ENCODE measurements around the gene MARCHF3. TPM values are rescaled to one million over a fixed set of nuclear protein-coding genes. Genes with fewer than 3 reads are reported as not detected.

The MARCHF3 gene
- polyA plus RNA-seq, 1 donor from 2014 or later = 3.9 TPM

DNA sequence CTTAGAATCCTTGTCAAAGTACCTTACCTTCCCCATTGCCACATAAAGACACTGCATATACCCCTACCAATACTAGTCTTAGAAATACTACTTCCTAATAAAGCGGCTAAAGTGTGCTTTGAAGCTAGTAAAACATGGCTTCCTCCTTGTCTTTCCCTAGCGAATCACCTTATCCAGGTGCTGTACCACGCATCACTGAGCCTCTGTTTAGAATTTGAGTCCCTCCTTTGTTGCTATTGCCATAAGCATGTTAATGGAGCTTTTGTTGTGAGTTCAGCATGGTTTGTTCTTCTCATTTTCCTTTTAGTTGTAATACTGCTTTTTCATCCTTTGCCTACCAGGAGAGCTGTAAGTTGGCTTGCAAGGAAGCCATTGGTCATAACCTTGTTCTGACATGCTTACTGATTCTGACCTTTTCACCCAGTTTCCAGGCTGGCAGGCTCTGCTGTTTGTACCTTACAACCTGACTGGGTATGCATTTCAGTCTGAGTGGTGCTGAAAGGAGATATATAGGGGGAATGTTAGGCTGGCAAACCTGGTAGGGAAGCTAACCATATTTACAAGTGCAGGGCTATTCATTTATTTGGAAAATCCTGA lies 203.6 kb downstream of the MARCHF3 start:
- H3K4me2 ChIP-seq (ENCODE audit: low read length) = no peak overlapping the region
- no peaks in the 10 kb centered on the region for H3K27me3 ChIP-seq (ENCODE audit: insufficient read depth, low read depth, low read length)
- no peak overlapping the region for H3K9ac ChIP-seq (ENCODE audit: low read length)
- H2AFZ ChIP-seq (ENCODE audit: low read depth, low read length) = no peak overlapping the region
- peaks cover 11% of the 10 kb centered on the region for H3K36me3 ChIP-seq (ENCODE audit: insufficient read depth, low read length)
- no peaks in the 10 kb centered on the region for H3K9me3 ChIP-seq (ENCODE audit: low read length)
- no peak for TF ChIP-seq TAF1 (IDR thresholded peaks at IDR 0.05; ENCODE audit: low read depth)
- no peak for TF ChIP-seq MXI1 (conservative IDR thresholded peaks at IDR 0.05; ENCODE audit: poor library complexity, severe bottlenecking)
- TF ChIP-seq EP300 (conservative IDR thresholded peaks at IDR 0.05; ENCODE audit: poor library complexity, severe bottlenecking) = no peak
- TF ChIP-seq POLR2AphosphoS5 (IDR thresholded peaks at IDR 0.05) = no peak
- TF ChIP-seq SMC3 (conservative IDR thresholded peaks at IDR 0.05; ENCODE audit: poor library complexity) = no peak
- no peak for TF ChIP-seq EZH2 (IDR thresholded peaks at IDR 0.05; ENCODE audit: borderline replicate concordance, insufficient read depth, low read length, poor library complexity, severe bottlenecking)
- TF ChIP-seq RAD21 (conservative IDR thresholded peaks at IDR 0.05) = no peak
- TF ChIP-seq, protein P1, sequence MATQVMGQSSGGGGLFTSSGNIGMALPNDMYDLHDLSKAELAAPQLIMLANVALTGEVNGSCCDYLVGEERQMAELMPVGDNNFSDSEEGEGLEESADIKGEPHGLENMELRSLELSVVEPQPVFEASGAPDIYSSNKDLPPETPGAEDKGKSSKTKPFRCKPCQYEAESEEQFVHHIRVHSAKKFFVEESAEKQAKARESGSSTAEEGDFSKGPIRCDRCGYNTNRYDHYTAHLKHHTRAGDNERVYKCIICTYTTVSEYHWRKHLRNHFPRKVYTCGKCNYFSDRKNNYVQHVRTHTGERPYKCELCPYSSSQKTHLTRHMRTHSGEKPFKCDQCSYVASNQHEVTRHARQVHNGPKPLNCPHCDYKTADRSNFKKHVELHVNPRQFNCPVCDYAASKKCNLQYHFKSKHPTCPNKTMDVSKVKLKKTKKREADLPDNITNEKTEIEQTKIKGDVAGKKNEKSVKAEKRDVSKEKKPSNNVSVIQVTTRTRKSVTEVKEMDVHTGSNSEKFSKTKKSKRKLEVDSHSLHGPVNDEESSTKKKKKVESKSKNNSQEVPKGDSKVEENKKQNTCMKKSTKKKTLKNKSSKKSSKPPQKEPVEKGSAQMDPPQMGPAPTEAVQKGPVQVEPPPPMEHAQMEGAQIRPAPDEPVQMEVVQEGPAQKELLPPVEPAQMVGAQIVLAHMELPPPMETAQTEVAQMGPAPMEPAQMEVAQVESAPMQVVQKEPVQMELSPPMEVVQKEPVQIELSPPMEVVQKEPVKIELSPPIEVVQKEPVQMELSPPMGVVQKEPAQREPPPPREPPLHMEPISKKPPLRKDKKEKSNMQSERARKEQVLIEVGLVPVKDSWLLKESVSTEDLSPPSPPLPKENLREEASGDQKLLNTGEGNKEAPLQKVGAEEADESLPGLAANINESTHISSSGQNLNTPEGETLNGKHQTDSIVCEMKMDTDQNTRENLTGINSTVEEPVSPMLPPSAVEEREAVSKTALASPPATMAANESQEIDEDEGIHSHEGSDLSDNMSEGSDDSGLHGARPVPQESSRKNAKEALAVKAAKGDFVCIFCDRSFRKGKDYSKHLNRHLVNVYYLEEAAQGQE (IDR thresholded peaks at IDR 0.05; ENCODE audit: borderline replicate concordance) = no peak
- TF ChIP-seq, protein P2, sequence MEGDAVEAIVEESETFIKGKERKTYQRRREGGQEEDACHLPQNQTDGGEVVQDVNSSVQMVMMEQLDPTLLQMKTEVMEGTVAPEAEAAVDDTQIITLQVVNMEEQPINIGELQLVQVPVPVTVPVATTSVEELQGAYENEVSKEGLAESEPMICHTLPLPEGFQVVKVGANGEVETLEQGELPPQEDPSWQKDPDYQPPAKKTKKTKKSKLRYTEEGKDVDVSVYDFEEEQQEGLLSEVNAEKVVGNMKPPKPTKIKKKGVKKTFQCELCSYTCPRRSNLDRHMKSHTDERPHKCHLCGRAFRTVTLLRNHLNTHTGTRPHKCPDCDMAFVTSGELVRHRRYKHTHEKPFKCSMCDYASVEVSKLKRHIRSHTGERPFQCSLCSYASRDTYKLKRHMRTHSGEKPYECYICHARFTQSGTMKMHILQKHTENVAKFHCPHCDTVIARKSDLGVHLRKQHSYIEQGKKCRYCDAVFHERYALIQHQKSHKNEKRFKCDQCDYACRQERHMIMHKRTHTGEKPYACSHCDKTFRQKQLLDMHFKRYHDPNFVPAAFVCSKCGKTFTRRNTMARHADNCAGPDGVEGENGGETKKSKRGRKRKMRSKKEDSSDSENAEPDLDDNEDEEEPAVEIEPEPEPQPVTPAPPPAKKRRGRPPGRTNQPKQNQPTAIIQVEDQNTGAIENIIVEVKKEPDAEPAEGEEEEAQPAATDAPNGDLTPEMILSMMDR (IDR thresholded peaks at IDR 0.05; ENCODE audit: poor library complexity, severe bottlenecking) = no peak
- H3K79me2 ChIP-seq (replicated peaks; ENCODE audit: insufficient read depth, low read length) = no peaks in the 10 kb centered on the region
- no peaks in the 10 kb centered on the region for H3K9me2 ChIP-seq (ENCODE audit: insufficient read depth, low read length)
- no peaks in the 10 kb centered on the region for H3F3A ChIP-seq (ENCODE audit: insufficient read depth, low read length, poor library complexity, severe bottlenecking)
- no peak overlapping the region for H3K27ac ChIP-seq (ENCODE audit: low read length)
- no peak overlapping the region for H3K4me3 ChIP-seq (ENCODE audit: low read length)
- H4K20me1 ChIP-seq (ENCODE audit: insufficient read depth) = no peaks in the 10 kb centered on the region

DNA sequence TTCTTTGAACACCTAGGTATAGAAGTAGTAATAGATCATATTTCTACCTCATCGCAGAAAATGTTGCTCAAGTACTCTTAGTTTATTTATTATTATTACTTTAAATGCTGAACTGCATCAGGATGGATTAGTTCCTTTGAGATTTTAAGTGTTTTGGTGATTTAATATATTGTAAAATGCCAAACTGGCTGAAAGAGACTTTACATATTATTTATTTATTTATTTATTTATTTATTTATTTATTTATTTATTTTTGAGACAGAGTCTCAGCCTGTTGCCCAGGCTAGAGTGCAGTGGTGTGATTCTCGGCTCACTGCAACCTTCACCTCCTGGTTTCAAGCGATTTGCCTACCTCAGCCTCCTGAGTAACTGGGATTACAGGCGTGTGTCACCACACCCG lies 211.1 kb downstream of the MARCHF3 start:
- Histone ChIP-seq H3K9me2 (ENCODE audit: insufficient read depth, low read length) (no peaks in the 10 kb centered on the region), H3K36me3 (ENCODE audit: insufficient read depth, low read length) (peaks cover 13% of the 10 kb centered on the region), H3K79me2 (replicated peaks; ENCODE audit: insufficient read depth, low read length) (no peaks in the 10 kb centered on the region), H3K9ac (ENCODE audit: low read length) (no peak overlapping the region), H4K20me1 (ENCODE audit: insufficient read depth) (no peaks in the 10 kb centered on the region), H3K27ac (ENCODE audit: low read length) (no peak overlapping the region), H3F3A (ENCODE audit: insufficient read depth, low read length, poor library complexity, severe bottlenecking) (no peaks in the 10 kb centered on the region), H3K4me3 (ENCODE audit: low read length) (no peak overlapping the region), H2AFZ (ENCODE audit: low read depth, low read length) (no peak overlapping the region), H3K4me2 (ENCODE audit: low read length) (no peak overlapping the region), H3K9me3 (ENCODE audit: low read length) (no peaks in the 10 kb centered on the region), H3K27me3 (ENCODE audit: insufficient read depth, low read depth, low read length) (no peaks in the 10 kb centered on the region)
- no peak for TF ChIP-seq RAD21 (conservative IDR thresholded peaks at IDR 0.05)
- no peak for TF ChIP-seq POLR2AphosphoS5 (IDR thresholded peaks at IDR 0.05)
- TF ChIP-seq TAF1 (IDR thresholded peaks at IDR 0.05; ENCODE audit: low read depth) = no peak
- TF ChIP-seq, protein P1 (IDR thresholded peaks at IDR 0.05; ENCODE audit: borderline replicate concordance) = no peak
- no peak for TF ChIP-seq EZH2 (IDR thresholded peaks at IDR 0.05; ENCODE audit: borderline replicate concordance, insufficient read depth, low read length, poor library complexity, severe bottlenecking)
- TF ChIP-seq EP300 (conservative IDR thresholded peaks at IDR 0.05; ENCODE audit: poor library complexity, severe bottlenecking) = no peak
- TF ChIP-seq, protein P2 (IDR thresholded peaks at IDR 0.05; ENCODE audit: poor library complexity, severe bottlenecking) = no peak
- no peak for TF ChIP-seq MXI1 (conservative IDR thresholded peaks at IDR 0.05; ENCODE audit: poor library complexity, severe bottlenecking)
- TF ChIP-seq SMC3 (conservative IDR thresholded peaks at IDR 0.05; ENCODE audit: poor library complexity) = no peak

Data from neural cell (in vitro differentiated cells).